H9 (cell line): ENCODE measurements around the gene LPP. TPM values are rescaled to one million over a fixed set of nuclear protein-coding genes. Genes with fewer than 3 reads are reported as not detected.

Experiments used
- DNase-seq: peaks from one replicate; pipeline ENCODE4 v3.0.0-alpha.2; 2017
- H2AFZ ChIP-seq: one replicate; pipeline ENCODE4 v1.6.1; 2013; ENCODE audit warnings: mild to moderate bottlenecking, low read length, control low read depth, moderate library complexity
- H2AK5ac ChIP-seq: 2 replicates; pipeline ENCODE4 v1.6.1; 2013; ENCODE audit warnings: low read length, control low read depth, mixed read lengths; ENCODE audit not compliant: insufficient read length
- H2BK120ac ChIP-seq: one replicate; pipeline ENCODE4 v1.6.1; 2013; ENCODE audit warnings: low read depth, mild to moderate bottlenecking, low read length, control low read depth, inconsistent platforms; ENCODE audit not compliant: poor library complexity, severe bottlenecking
- H2BK12ac ChIP-seq: 2 replicates; pipeline ENCODE4 v1.6.1; 2013; ENCODE audit warnings: low read length, control low read depth, mixed read lengths, low read depth; ENCODE audit not compliant: insufficient read length
- H2BK15ac ChIP-seq: 2 replicates; pipeline ENCODE4 v1.6.1; 2013; ENCODE audit warnings: low read depth, low read length, control low read depth
- H2BK20ac ChIP-seq: one replicate; pipeline ENCODE4 v1.6.1; 2013; ENCODE audit warnings: low read depth, mild to moderate bottlenecking, low read length, control low read depth, inconsistent platforms; ENCODE audit not compliant: poor library complexity, severe bottlenecking
- H2BK5ac ChIP-seq: 2 replicates; pipeline ENCODE4 v1.6.1; 2013; ENCODE audit warnings: low read length, control low read depth, mixed read lengths; ENCODE audit not compliant: insufficient read length
- H3K14ac ChIP-seq: 2 replicates; pipeline ENCODE4 v1.6.1; 2013; ENCODE audit warnings: low read length, control low read depth; ENCODE audit not compliant: insufficient read depth
- H3K18ac ChIP-seq: 2 replicates; pipeline ENCODE4 v1.6.1; 2013; ENCODE audit warnings: low read depth, mild to moderate bottlenecking, mixed read lengths, low read length, control low read depth; ENCODE audit not compliant: insufficient read length
- H3K23ac ChIP-seq: 2 replicates; pipeline ENCODE4 v1.6.1; 2013; ENCODE audit warnings: low read length, control low read depth, mixed read lengths, low read depth; ENCODE audit not compliant: insufficient read length
- H3K23me2 ChIP-seq: 2 replicates; pipeline ENCODE4 v1.6.1; 2013; ENCODE audit warnings: low read depth, mild to moderate bottlenecking, mixed read lengths, low read length, control low read depth; ENCODE audit not compliant: insufficient read length, poor library complexity, severe bottlenecking
- H3K27ac ChIP-seq: 2 replicates; pipeline ENCODE4 v1.5.1; 2013; ENCODE audit warnings: low read length, control low read depth, mixed read lengths, low read depth; ENCODE audit not compliant: insufficient read length
- H3K27me3 ChIP-seq: 2 replicates; pipeline ENCODE4 v1.6.1; 2013; ENCODE audit warnings: low read length, control low read depth, inconsistent platforms; ENCODE audit not compliant: insufficient read depth
- H3K4ac ChIP-seq: 2 replicates; pipeline ENCODE4 v1.6.1; 2013; ENCODE audit warnings: low read depth, mild to moderate bottlenecking, control low read depth, inconsistent platforms, low read length, moderate library complexity
- H3K4me1 ChIP-seq: 2 replicates; pipeline ENCODE4 v1.6.1; 2013; ENCODE audit warnings: low read length, control low read depth, inconsistent platforms; ENCODE audit not compliant: insufficient read depth
- H3K4me2 ChIP-seq: 2 replicates; pipeline ENCODE4 v1.6.1; 2013; ENCODE audit warnings: low read length, control low read depth, mixed read lengths; ENCODE audit not compliant: insufficient read length, insufficient read depth
- H3K56ac ChIP-seq: 2 replicates; pipeline ENCODE4 v1.6.1; 2013; ENCODE audit warnings: low read depth, mild to moderate bottlenecking, mixed read lengths, low read length, control low read depth; ENCODE audit not compliant: insufficient read length
- H3K79me1 ChIP-seq: 2 replicates; pipeline ENCODE4 v1.6.1; 2013; ENCODE audit warnings: low read depth, mild to moderate bottlenecking, moderate library complexity, low read length, control low read depth, inconsistent platforms; ENCODE audit not compliant: insufficient read depth, poor library complexity, severe bottlenecking
- H3K79me2 ChIP-seq: 2 replicates; pipeline ENCODE4 v1.6.1; 2013; ENCODE audit warnings: low read length, control low read depth, inconsistent platforms; ENCODE audit not compliant: insufficient read depth
- H3K9ac ChIP-seq: 2 replicates; pipeline ENCODE4 v1.6.1; 2013; ENCODE audit warnings: low read length, control low read depth, mixed read lengths; ENCODE audit not compliant: insufficient read length; ENCODE audit errors: extremely low read depth
- H3K9me3 ChIP-seq: one replicate; pipeline ENCODE4 v1.6.1; 2013; ENCODE audit warnings: low read depth, low read length, inconsistent platforms; ENCODE audit not compliant: control insufficient read depth
- H3T11ph ChIP-seq: one replicate; pipeline ENCODE4 v1.6.1; 2013; ENCODE audit warnings: mild to moderate bottlenecking, low read length, control low read depth, inconsistent platforms
- H4K20me1 ChIP-seq: one replicate; pipeline ENCODE4 v1.6.1; 2013; ENCODE audit not compliant: control insufficient read depth, insufficient read length, insufficient read depth
- H4K5ac ChIP-seq: 2 replicates; pipeline ENCODE4 v1.6.1; 2013; ENCODE audit warnings: low read depth, mild to moderate bottlenecking, mixed read lengths, low read length, control low read depth; ENCODE audit not compliant: insufficient read length
- H4K8ac ChIP-seq: replicated peaks from 2 replicates; pipeline ENCODE4 v1.6.1; 2013; ENCODE audit warnings: low read length, control low read depth, mixed read lengths, low read depth; ENCODE audit not compliant: insufficient read length
- H4K91ac ChIP-seq: 2 replicates; pipeline ENCODE4 v1.6.1; 2013; ENCODE audit warnings: low read depth, mild to moderate bottlenecking, moderate library complexity, mixed read lengths, low read length, control low read depth; ENCODE audit not compliant: insufficient read length
- H3K27ac Mint-ChIP-seq, 3 experiments: 2 replicates in 2 of 3; 3 replicates in 1 of 3; pipeline ENCODE4 v1.8.0; 2020 to 2021; ENCODE audit warnings: mixed read lengths in 3 of 3, mild to moderate bottlenecking in 1 of 3, moderate library complexity in 1 of 3
- H3K27me3 Mint-ChIP-seq: 2 replicates; pipeline ENCODE4 v1.8.0; 2021; ENCODE audit warnings: low read depth, mild to moderate bottlenecking, moderate library complexity, mixed read lengths
- H3K36me3 Mint-ChIP-seq, 3 experiments: 2 replicates in 2 of 3; 3 replicates in 1 of 3; pipeline ENCODE4 v1.8.0; 2020 to 2021; ENCODE audit warnings: low read depth in 3 of 3, mixed read lengths in 3 of 3; ENCODE audit not compliant: insufficient read depth in 1 of 3
- H3K4me1 Mint-ChIP-seq, 2 experiments: 2 replicates each; pipeline ENCODE4 v1.8.0; 2020; ENCODE audit warnings: mixed read lengths in 2 of 2
- H3K4me3 Mint-ChIP-seq, 2 experiments: 2 replicates in 1 of 2; 3 replicates in 1 of 2; pipeline ENCODE4 v1.8.0; 2020 to 2021; ENCODE audit warnings: mild to moderate bottlenecking in 2 of 2, mixed read lengths in 2 of 2, moderate library complexity in 1 of 2
- H3K9me3 Mint-ChIP-seq, 2 experiments: 2 replicates in 1 of 2; 3 replicates in 1 of 2; pipeline ENCODE4 v1.8.0; 2020; ENCODE audit warnings: mild to moderate bottlenecking in 2 of 2, mixed read lengths in 2 of 2, moderate library complexity in 1 of 2
- CTCF ChIP-seq: fragments of 200-600 bp; sonication (generic); conservative IDR thresholded peaks from 3 replicates; pipeline ENCODE4 v1.8.0; 2021; ENCODE audit warnings: antibody characterized with exemption, mild to moderate bottlenecking
- WGBS: extraction: QIAGEN DNeasy Blood & Tissue Kit; methylation state at CpG from one replicate; pipeline ENCODE4 v1.1.7; 2013; ENCODE audit warnings: missing lambda C conversion rate, low lambda C conversion rate, mixed read lengths; ENCODE audit not compliant: insufficient read length; ENCODE audit errors: extremely low coverage; 5-methylcytosine and 5-hydroxymethylcytosine counted together
- total RNA-seq: library from RNA; stranded (reverse); gene quantifications from 2 replicates; pipeline ENCODE4 v1.2.1, GENCODE V29; 2021

Gene LPP
- total RNA-seq, 1 experiment from 2014 or later, result 64.6 TPM

GRCh38 chr3:188166441-188166840, 12.5 kb downstream of the LPP start:
- Histone ChIP-seq H3K9ac (no peak overlapping the region), H2AK5ac (no peak overlapping the region), H3K4ac (no peak overlapping the region), H3K79me1 (no peaks in the 10 kb centered on the region), H3K4me1 (peaks cover 5% of the 10 kb centered on the region; the same call in 1 of the 2 replicates), H3K27ac (no peak overlapping the region), H2BK5ac (no peak overlapping the region), H3K27me3 (no peaks in the 10 kb centered on the region), H4K5ac (no peak overlapping the region), H3K18ac (no peak overlapping the region), H4K91ac (no peak overlapping the region), H3K23me2 (no peaks in the 10 kb centered on the region), H2BK15ac (no peak overlapping the region), H3T11ph (no peak overlapping the region), H3K23ac (no peak overlapping the region), H3K56ac (no peak overlapping the region), H3K4me2 (no peak overlapping the region), H3K79me2 (peaks cover 26% of the 10 kb centered on the region; the same call in 1 of the 2 replicates), H2AFZ (no peak overlapping the region), H4K8ac (no peak overlapping the region), H2BK12ac (no peak overlapping the region), H4K20me1 (no peaks in the 10 kb centered on the region), H3K9me3 (no peaks in the 10 kb centered on the region), H2BK120ac (no peak overlapping the region), H2BK20ac (no peak overlapping the region), H3K14ac (no peak overlapping the region)
- no CpG with 5 or more reads among the region's 3 CpGs for WGBS
- no peak for TF ChIP-seq CTCF
- no peaks in the 10 kb centered on the region for H3K36me3 Mint-ChIP-seq
- no peak for DNase-seq
- no peak overlapping the region for H3K4me3 Mint-ChIP-seq
- H3K4me1 Mint-ChIP-seq, result peaks cover 27 to 31% of the 10 kb centered on the region in 2 experiments
- no peaks in the 10 kb centered on the region for H3K27me3 Mint-ChIP-seq
- no peaks in the 10 kb centered on the region for H3K9me3 Mint-ChIP-seq
- no peak overlapping the region for H3K27ac Mint-ChIP-seq
